Hypothalamus (tissue), 51 donors: ENCODE results near the gene PLEKHF1.

Source experiments
- DNase-seq, 51 donors: peaks; one replicate each; lab custom pipeline; 2025; lab: John Stamatoyannopoulos, UW

PLEKHF1 gene

DNA sequence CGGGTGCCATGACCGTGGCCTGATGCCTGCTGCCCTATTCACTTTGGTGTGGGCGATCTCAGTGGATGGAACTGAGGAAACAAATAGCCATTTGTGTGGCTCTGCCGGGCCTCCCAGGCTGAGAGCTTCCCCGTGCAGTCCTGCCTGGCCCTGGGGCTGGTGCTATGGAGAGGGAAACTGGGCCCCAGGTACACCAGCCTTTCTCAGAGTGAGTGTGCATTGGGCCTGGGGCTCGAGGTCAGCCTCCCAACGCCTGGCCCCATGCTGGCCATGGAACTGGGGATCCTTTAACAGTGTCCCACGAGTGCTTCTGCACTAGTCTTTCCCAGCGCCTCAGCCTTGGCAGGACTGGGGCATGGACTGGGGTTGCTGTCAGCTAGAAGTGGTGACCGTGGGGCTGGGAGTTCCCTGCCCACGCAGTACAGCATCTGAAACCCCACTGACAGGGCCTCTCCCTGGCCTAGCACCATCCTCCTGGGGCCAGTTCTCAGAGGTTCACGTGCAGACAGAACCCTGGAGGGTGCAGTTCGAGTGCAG is 10.5 kb downstream of the PLEKHF1 start:
- peak in 38 of 51 donors; percentile 18 to 88 (median 58) for DNase-seq

DNA sequence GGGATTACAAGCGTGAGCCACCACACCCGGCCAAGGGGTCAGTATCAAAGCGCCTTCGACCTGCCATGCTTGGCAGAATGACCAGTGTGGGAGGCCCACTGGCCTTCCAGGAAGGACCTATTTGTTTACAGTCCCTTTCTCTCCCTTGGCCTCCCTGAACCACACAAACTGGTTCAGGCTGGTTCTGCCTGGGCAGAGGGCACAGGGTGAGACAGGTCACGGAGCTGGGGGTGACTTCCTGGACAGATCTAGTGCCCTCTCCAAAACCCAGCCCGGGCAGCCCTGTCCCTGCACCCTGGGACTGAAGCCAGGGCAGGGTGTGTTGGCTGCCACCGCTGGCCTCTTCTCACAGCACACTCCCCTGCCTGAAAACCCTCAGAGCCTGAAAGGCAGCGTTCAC is 11.3 kb downstream of the PLEKHF1 start:
- peak in 3 of 51 donors; percentile 21 to 37 (median 30) for DNase-seq

DNA sequence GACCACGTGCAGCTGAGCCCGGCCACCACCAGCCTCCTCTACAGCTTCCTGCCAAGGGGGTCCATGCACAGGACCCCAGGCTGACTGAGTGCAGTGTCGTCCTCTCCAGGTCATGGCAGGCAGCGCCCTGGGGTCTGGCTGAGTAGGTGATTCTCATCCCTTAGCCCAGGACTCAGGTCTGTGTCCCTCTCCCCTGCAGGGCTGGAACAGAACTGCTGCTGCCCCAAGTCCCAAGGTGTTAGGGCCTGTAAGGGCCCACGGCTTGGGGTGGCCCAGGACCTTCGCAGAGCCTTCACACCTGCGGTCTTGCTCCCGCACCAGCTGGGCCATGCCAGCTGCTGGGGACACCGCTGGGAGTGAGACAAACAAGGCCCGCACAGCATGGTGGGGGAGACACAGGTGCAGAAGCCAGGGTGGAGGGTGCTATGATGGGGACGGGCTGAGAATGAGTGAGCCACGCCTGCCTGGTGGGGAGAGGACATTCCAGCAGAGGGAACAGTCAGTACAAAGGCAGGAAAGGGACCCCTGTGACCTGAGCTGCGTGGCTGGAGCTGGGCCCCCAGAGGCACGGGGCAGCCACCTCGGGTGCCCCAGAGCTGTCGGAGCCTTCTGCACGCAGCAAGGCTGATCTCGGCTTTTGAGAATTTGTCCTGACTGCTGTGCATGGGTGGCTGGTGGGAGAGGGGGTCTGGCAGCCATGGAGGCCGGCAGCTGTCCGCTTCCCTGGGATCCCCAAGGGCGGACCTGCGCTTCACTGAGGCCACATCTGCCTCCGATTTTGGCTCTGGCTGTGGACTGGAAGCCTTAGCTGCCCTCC is 11.9 kb downstream of the PLEKHF1 start:
- DNase-seq = no peak

DNA sequence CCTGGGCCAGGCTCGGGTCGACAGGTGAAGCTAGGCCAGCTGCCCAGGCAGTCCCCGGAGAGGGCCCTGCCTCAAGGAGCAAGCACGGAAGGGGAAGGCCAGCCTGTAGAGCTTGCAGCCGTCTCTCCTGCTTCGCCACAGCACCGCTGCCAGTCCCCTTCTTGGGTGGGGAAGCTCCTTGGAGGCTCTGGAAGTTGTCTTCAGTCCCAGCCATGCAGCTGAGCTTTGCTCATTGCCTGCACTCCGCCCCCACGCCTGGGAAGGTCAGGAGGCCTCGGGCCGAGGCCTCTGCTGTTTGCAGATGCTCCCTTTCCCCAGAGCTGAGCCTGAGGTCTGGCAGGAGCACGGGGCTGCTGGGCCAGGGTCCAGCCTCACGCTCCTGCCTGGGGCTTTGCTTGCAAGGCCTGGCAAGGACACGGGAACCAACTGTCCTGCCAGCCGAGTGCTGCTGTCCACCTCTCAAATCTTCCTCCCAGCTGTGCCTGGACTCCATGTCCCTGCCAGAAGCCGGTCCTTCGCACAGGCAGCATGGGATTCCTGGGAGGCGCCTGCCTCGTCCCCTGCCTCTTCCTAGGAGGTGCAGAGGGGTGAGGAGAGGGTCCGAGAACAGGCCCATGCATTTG is 13.3 kb downstream of the PLEKHF1 start:
- peak in 29 of 51 donors; percentile 17 to 76 (median 39) for DNase-seq

DNA sequence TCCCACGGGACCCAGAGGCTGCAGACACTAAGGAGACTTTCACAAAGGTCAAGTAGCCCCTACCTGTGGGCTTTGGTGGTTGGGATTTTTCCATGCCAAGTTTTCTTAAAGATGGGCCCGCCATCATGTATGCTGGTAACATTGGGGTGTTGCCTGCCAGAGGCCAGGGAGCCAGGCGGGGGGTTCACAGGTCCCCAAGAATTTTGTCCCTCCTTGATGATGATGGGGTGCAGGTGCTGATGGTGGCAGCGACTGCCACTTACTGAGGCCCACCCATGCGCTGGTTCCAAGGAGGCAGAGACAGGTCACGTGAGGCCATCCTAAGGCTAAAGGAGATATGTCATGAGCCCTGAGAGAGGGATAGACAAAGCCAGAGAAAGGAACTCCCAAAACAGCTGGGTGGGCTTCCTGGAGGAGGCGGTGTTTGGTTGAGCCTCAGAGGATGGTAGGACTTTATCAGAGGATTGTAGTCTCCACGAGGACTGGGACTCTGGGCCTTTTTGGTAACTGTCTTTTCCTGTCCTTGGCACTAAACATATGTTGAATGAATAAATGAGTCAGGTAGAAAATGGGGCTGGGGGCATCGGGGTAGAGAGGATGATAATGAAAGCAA is 14.4 kb downstream of the PLEKHF1 start:
- no peak for DNase-seq

DNA sequence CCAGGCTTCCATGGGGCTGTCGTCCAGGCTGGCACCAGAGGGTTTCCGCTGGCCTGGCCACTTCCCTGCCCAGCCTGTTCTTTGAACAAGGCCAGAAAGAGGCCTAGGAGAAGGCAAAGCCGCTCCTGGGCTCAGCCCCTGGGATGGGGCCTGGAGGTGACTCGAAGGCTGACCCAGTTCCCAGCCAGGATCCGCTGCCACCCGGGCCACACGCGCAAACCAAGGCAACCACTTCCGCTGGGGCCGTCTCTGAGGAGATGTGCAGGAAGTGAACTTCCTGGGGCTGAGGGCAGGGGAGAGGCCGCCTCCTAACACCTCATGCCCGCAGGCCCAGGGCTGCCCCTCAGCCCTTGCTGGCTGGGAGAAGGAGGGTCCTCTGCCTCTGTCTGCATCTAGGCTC is 15.2 kb downstream of the PLEKHF1 start:
- DNase-seq = peak in 26 of 51 donors; percentile 15 to 57 (median 37)

DNA sequence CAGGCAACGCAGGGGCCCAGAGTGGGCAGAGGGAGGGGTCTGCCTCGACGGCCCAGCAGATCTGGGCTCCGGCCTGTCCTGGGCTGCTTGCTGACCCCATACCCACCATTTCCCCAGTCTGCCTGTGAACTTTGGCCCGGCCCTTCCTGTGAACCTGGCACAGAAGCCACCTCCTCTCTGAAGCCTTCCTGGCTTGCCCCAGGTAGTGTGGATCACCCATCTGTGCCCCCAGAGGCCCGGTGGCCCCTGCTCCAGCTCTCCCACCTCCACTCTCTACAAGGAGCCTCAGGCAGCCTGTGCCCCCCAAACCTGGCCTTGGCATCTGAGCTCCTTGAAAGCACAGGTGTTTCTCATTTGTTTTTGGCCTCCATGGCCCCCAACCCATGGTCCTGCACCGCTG is 15.7 kb downstream of the PLEKHF1 start:
- DNase-seq = no peak

DNA sequence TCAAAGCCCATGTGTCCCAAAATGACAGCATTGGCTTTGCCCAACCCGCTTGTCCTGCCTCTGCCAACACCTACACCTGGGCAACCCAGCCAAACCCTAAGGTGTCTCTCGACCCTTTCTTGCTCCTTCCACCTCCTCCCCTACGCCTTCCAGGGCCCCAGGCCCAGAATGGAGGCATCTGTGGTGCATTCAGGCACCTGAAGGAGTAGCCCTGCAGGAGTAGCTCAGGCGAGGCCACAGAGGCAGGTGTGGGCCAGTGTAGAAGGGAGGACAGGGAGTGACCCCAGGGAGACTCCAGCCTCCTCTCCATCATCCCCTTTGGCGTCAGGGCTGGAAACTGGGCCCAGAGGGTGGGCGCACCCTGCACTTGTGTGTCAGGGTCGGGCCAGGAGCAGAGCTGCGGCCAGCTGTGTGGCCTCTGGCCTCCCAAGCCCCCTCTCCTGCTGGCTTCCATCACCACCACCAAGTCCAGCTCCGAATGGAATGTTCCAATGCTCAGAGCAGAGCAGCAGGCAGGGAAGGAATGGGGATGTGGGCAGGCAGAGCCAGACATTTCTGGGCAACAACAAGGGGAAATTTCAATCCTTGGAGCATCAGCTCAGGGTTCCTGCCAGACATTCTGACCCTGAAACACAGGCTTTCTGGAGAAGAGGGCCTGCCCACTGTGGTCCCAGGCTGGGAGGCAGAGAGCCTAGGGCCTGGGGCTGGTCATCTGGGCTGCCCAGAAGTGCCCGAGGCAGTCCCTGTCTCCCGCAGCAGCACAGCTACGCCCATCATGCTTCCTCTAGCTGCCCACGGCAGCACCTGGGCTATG is 16.4 kb downstream of the PLEKHF1 start:
- peak in 4 of 51 donors; percentile 19 to 33 (median 27) for DNase-seq

DNA sequence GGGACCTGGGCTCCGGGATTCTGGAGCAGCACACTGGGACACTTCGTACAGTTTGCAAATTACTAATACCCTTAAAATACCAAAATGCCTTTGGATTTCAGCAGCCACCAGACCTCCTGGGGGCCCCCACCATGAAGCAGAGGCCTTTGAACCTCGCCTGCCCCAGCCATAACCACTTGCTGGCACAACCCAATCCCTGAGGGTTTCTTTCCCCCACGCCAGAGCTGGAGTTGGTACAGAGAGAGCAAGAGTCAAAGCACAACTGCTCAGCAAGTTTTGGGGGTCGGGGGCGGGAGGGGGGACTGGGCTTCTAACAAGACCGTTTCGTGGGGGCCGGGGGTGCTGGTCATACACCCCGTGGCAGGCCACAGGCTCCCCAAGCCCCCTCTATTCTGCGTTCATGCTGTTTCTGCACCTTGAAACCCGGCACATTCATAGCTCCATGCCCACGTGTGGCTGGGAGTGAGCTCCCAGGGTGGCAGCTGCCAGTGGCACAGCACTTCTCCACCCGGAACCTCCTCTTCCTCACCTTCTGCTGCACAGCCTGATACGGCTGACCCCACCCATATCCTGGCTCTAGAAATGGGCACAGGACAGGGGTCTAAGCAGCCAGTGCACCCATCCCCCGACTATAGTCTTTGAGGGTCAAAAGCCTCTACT is 17.1 kb downstream of the PLEKHF1 start:
- peak in 3 of 51 donors; percentile 28 to 60 (median 34) for DNase-seq

DNA sequence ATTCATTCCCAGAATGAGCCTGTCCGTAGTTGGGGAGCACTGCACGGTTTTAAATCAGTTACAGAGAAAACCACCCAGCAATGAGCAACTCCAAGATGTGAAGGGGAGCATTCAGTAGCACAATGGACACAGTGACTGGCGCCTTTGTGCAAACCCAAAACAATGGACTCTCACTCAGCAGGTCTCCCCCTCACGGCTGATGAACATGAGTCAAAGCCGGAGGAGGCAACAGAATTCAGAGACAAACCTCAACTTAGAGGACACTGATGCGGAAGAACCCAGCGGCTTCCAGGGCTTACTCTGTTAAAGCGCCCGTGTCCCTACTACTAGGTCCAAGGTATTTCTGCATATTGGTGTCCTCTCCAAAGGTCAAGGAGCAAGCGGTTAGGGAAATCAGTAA is 17.7 kb downstream of the PLEKHF1 start:
- DNase-seq = peak in 36 of 51 donors; percentile 14 to 89 (median 60)

DNA sequence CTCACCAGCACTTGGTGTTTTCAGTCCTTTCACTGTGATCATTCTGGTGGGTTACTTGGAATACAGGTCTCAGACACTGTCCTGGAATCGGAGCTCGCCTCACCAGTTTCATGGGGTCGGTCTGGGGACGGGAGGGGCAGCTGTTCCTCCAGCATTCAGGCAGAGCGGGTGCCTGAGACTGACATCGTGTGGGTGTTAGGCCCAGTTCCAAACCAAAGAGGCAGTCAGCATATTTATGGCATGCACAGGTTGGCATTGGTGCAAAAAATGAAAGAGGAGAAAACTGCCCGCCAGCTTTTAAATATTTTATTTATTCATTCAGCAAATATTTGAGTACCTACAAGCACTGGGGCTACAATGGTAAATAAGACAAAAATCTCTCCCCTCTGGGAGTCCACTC is 20.1 kb downstream of the PLEKHF1 start:
- no peak for DNase-seq

DNA sequence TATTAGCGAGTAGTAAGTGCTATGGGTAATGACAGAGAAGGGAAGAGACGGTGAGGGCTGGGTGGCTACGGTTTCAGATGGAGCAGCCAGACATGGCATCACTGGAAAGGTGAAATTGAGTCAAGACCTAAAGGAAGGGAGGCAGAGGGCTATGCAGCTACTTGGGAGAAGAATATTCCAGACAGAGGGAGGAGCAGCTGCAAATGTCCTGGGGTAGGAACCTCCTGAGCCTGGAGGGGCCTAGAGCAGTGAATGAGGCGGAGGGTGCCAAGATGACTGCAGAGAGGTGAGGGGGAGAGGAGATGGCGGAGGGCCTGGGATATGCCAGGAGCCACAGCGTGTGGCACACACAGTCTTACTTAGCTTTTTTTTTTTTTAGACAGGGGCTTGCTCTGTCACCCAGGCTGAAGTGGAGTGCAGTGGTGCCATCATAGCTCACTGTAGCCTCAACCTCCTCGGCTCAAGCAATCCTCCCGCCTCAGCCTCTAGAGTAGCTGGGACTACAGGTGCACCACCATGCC is 21.1 kb downstream of the PLEKHF1 start:
- no peak for DNase-seq

DNA sequence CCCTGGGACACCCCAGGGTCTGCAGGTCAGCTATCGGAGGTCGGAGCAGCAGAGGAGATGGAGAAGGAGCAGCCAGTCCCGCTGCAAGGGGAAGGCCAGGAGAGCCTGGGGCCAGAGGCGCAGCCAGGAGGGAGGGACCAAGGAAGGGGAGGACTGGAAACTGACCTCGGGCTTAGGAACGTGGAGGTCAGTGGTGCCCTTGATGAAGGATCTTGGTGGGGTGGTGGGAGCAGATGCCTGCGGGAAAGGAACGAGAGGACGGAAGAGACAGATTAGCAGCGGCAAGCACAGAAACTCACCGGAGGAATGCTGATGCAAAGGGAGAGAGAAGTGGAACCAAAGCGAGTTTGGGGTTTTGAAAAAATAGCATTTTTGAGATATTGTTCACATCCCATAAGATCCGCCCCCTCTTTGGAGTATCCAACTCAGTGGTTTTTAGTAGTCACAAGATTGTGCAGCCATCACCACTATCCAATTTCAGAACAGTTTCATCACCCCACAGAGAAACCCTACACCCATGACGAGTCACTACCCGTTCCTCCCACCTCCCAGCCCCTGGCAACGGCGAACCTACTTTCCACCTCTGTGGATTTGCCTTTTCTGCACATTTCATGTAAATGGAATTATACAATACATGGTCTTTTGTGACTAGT is 22.1 kb downstream of the PLEKHF1 start:
- DNase-seq = peak in 1 of 51 donors; percentile 25

DNA sequence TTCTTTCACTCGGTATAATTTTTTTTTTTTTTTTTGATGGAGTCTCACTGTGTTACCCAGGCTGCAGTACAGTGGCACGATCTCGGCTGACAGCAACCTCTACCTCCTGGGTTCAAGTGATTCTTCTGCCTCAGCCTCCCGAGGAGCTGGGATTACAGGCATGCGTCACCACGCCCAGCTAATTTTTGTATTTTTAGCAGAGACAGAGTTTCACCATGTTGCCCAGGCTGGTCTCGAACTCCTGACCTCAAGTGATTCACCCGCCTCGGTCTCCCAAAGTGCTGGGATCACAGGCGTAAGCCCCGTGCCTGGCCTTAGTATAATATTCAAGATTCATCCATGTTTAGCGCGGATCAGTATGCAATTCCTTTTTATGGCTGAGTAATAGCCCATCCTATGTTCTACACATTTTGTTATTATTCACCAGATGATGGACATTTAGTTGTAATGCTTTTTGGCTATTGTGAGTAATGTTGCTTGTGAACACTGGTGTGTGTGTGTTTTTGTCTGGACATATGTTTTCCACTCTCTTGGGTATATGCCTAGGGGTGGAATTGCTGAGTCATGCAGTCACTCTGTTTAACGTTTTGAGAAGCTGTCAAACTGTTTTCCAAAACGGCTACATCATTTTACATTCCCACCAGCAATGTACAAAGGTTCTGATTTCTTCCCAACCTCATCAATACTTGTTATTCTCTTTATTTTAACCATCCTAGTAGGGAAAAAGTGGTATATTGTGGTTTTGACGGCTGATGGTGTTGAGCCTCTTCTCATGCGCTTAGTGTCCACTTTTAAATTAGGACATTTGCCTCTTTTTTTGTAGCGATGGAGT is 22.9 kb downstream of the PLEKHF1 start:
- DNase-seq = no peak

DNA sequence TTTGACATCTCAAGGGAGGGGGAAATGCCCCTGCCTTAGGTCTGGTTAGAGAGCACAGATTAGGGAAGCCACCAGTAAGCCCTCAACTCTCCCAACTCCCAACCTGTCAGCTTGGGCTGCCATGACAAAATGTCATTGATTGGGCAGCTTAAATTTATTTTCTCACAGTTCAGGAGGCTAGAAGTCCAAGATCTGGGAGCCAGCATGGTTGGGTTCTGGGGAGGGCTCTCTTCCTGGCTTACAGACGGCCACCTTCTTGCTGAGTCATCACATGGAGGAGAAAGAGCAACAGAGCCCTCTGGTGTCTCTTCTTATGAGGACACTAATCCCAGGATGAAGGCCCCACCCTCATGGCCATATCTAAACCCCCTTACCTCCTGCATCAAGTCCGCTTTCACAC is 25.6 kb downstream of the PLEKHF1 start:
- DNase-seq = peak in 1 of 51 donors; percentile 3

DNA sequence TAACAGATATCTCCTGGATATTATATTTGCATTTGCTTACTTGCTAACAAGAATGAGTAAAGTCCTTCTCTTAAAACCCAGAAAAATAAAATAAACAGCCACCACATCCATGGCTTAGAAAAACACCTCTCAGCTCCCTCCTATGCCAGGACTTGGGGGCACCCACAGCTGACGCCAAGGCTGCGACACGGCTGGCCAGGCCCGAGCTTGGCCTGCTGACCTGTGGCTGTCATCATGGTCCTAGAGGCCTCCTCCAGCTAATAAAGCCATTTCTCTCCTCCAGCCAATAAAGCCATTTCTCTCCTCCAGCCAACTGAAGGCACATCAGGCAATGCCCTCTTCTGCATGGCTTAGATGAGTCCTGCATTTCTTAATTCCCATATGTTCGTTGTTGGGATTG is 28.9 kb downstream of the PLEKHF1 start:
- DNase-seq = peak in 4 of 51 donors; percentile 29 to 55 (median 50)

DNA sequence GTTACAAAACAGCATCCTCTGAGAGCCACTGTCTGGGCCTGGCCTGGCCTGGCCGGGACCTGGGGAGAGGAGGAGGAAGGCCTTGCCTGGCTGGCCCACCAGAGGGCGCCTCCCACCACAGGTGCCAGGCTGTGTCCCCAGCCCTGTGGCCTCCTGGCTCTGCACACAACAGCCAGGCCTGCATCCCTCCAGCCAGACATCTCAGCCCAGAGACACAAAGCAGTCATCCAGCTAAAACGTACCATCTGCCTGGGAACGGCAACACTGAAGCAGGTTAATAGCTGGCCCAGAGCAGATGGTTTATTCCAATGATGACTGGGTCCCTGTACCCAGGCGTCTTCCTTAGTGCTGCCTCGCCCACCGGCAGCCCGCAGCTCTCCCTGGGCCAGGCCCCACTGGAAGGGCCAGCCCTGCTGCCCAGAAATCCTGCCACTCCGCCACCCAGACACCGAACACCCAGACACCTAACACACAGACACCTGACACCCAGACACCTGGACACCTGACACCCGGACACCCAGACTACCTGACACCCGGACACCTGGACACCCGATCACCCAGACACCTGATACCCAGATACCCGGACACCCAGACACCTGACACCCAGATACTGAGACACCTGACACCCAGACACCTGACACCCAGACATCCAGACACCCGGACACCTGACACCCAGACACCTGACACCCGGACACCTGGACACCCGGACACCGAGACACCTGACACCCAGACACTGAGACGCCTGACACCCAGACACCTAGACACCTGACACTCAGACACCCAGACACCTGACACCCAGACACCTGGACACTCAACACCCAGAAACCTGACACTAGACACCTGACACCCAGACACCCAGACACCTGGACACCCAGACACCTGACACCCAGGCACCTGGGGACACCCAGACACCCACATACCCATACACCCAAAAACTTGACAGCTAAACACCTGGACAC is 29.7 kb downstream of the PLEKHF1 start:
- peak in 50 of 51 donors; percentile 25 to 92 (median 79) for DNase-seq
